Measurements from ENCODE around the gene CUL1. TPM values are rescaled to one million over a fixed set of nuclear protein-coding genes. Genes with fewer than 3 reads are reported as not detected.

The CUL1 gene
- total RNA-seq, 1 experiment from 2014 or later: 53.1 TPM

- ATAC-seq (no peak), DNase-seq (ENCODE audit: low read depth, low spot score) (no peak)
- Histone ChIP-seq H3K27ac (ENCODE audit: low read depth, low read length) (no peak overlapping the region), H3K9me3 (ENCODE audit: control insufficient read depth in 1 of 2, insufficient read depth in 1 of 2, low read depth in 1 of 2, low read length in 2 of 2) (no peaks in the 10 kb centered on the region), H3K4me1 (ENCODE audit: control insufficient read depth in 1 of 2, insufficient read depth in 2 of 2, low read length in 2 of 2) (peaks cover 0 to under 1% of the 10 kb centered on the region in 2 experiments; a peak in 1 of 4 replicates), H3K4me2 (ENCODE audit: low read length) (no peak overlapping the region), H3K9ac (ENCODE audit: low read length) (no peak overlapping the region), H3K27me3 (ENCODE audit: insufficient read depth, low read length) (no peaks in the 10 kb centered on the region), H3K36me3 (ENCODE audit: control insufficient read depth in 1 of 2, insufficient read depth in 2 of 2, low read length in 2 of 2) (peaks cover 26 to 35% of the 10 kb centered on the region in 2 experiments), H3K79me2 (ENCODE audit: insufficient read depth, low read length) (peaks cover 71% of the 10 kb centered on the region), H3K9me2 (ENCODE audit: insufficient read depth) (no peaks in the 10 kb centered on the region), H3K4me3 (replicated peaks in 1 of 2; ENCODE audit: low read depth in 1 of 2, low read length in 2 of 2) (no peak overlapping the region), H4K20me1 (ENCODE audit: insufficient read depth) (peaks cover 6% of the 10 kb centered on the region; the same call in 1 of the 2 replicates), H2AFZ (ENCODE audit: low read depth, low read length, poor library complexity, severe bottlenecking) (no peak overlapping the region)
- CTCF ChIA-PET: no interaction called here
- POLR2A ChIA-PET: no interaction called here
- RAD21 ChIA-PET (ENCODE audit: low non-redundant PET in 1 of 2, low total read pairs in 2 of 2, uncharacterized antibody in 2 of 2, unreplicated experiment in 2 of 2): no interaction called here
- TF ChIP-seq EZH2phosphoT487 (IDR thresholded peaks at IDR 0.05; ENCODE audit: borderline replicate concordance) (no peak), POLR2AphosphoS5 (IDR thresholded peaks at IDR 0.05; ENCODE audit: low read depth, low read length) (no peak), CBX3 (IDR thresholded peaks at IDR 0.05; ENCODE audit: low read depth) (no peak), EZH2 (IDR thresholded peaks at IDR 0.05) (no peak)
- intact Hi-C loops (cut with micrococcal nuclease): no loop called here
- BruUV-seq (replicated peaks): TSS peak; percentile 2
Observed at GRCh38 chr7:148825338-148825737, 126.6 kb downstream of the CUL1 start.

- Histone ChIP-seq H3K36me3 (ENCODE audit: control insufficient read depth in 1 of 2, insufficient read depth in 2 of 2, low read length in 2 of 2) (peaks cover 26 to 33% of the 10 kb centered on the region in 2 experiments), H3K4me1 (ENCODE audit: control insufficient read depth in 1 of 2, insufficient read depth in 2 of 2, low read length in 2 of 2) (no peaks in the 10 kb centered on the region), H3K9me3 (ENCODE audit: control insufficient read depth in 1 of 2, insufficient read depth in 1 of 2, low read depth in 1 of 2, low read length in 2 of 2) (no peaks in the 10 kb centered on the region), H3K4me3 (replicated peaks in 1 of 2; ENCODE audit: low read depth in 1 of 2, low read length in 2 of 2) (no peak overlapping the region), H4K20me1 (ENCODE audit: insufficient read depth) (peaks cover 11% of the 10 kb centered on the region; the same call in 1 of the 2 replicates), H3K27ac (ENCODE audit: low read depth, low read length) (no peak overlapping the region), H3K4me2 (ENCODE audit: low read length) (no peak overlapping the region), H3K27me3 (ENCODE audit: insufficient read depth, low read length) (no peaks in the 10 kb centered on the region), H2AFZ (ENCODE audit: low read depth, low read length, poor library complexity, severe bottlenecking) (no peak overlapping the region), H3K9ac (ENCODE audit: low read length) (no peak overlapping the region), H3K9me2 (ENCODE audit: insufficient read depth) (no peaks in the 10 kb centered on the region), H3K79me2 (ENCODE audit: insufficient read depth, low read length) (peaks cover 85% of the 10 kb centered on the region)
- ChIA-PET CTCF (no interaction called here), POLR2A (no interaction called here), RAD21 (ENCODE audit: low non-redundant PET in 1 of 2, low total read pairs in 2 of 2, uncharacterized antibody in 2 of 2, unreplicated experiment in 2 of 2) (no interaction called here)
- intact Hi-C loops (cut with micrococcal nuclease): no loop called here
- ATAC-seq: no peak
- DNase-seq (ENCODE audit: low read depth, low spot score): no peak
- BruUV-seq (replicated peaks): no TSS peak
- TF ChIP-seq SP1 (IDR thresholded peaks at IDR 0.05; ENCODE audit: low read depth): no peak
- TF ChIP-seq EZH2 (IDR thresholded peaks at IDR 0.05): no peak
- TF ChIP-seq REST (IDR thresholded peaks at IDR 0.05; ENCODE audit: low read depth): no peak
- no peak for TF ChIP-seq ZBTB33 (IDR thresholded peaks at IDR 0.05; ENCODE audit: extremely low read depth, insufficient replicate concordance, low read length)
- TF ChIP-seq ELF1 (IDR thresholded peaks at IDR 0.05; ENCODE audit: borderline replicate concordance, low read depth): no peak
- TF ChIP-seq FOSL1 (IDR thresholded peaks at IDR 0.05; ENCODE audit: low read depth): no peak
- TF ChIP-seq TCF7L2 (IDR thresholded peaks at IDR 0.05; ENCODE audit: borderline replicate concordance, extremely low read depth, insufficient read depth, insufficient read length): no peak
- no peak for TF ChIP-seq EZH2phosphoT487 (IDR thresholded peaks at IDR 0.05; ENCODE audit: borderline replicate concordance)
- no peak for TF ChIP-seq ATF3 (IDR thresholded peaks at IDR 0.05)
- no peak for TF ChIP-seq CTCF (IDR thresholded peaks at IDR 0.05 in 2 of 3, conservative IDR thresholded peaks at IDR 0.05 in 1 of 3; ENCODE audit: borderline replicate concordance in 1 of 3, insufficient read depth in 1 of 3, low read depth in 2 of 3, low read length in 2 of 3)
- TF ChIP-seq CBX3 (IDR thresholded peaks at IDR 0.05; ENCODE audit: low read depth): no peak
Observed at GRCh38 chr7:148828965-148829364, 130.3 kb downstream of the CUL1 start.

Data from HCT116 (cell line).